GM10248 (cell line): ENCODE data around the gene BICC1.

Experiments
- CTCF ChIA-PET: fragments of 300-600 bp; sonication (Branson Sonifier 250); formaldehyde crosslinking; extraction: SDS; loops from one replicate; lab custom pipeline; 2021; ENCODE audit warnings: antibody characterized with exemption; lab: Yijun Ruan, JAX
- POLR2A ChIA-PET: fragments of 350-650 bp; sonication (Branson Sonifier 250); formaldehyde crosslinking; extraction: SDS; loops from one replicate; lab custom pipeline; 2020; ENCODE audit warnings: antibody characterized with exemption; lab: Yijun Ruan, JAX
- DNase-seq: peaks from one replicate; pipeline ENCODE4 v3.0.0; 2012; ENCODE audit errors: extremely low spot score
- TF ChIP-seq, protein P1 (sequence below): IDR thresholded peaks from 2 replicates; pipeline ENCODE4 v1.5.1; 2012; ENCODE audit warnings: mild to moderate bottlenecking, low read depth; ENCODE audit errors: extremely low read depth, missing control alignments, control extremely low read depth

The BICC1 gene

DNA sequence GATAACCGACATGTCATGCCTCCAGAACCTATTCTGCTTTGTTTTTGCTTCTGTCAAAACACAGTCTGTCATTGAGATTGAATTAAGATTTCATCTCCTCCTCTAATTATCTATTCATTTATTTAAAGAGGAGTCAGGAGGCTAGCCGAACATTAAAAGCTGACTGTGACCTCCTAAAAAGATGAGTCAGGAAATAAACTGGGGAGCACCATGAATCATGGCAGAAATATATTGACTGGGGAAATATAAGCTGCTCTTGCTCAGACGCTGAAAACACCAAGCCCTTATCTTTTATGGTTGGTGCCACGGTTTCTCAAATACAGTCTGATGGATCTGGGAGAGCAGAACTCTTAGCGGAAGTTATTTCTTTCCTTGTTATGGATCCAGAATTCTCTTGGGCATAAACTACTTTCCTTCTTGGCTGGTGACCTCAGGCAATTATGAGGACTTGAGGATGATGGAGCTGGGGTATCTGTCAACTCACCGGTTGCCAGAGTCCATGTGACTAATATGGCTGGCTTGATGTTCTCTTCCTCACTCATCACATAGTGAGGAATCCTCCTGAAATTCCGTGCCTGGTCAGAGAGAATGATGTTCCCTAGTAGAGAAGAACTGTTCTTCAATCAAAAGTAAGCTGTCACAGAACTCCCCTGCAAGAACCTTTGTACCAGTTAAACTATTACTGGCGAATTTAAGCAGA, 356.2 kb downstream of the BICC1 start:
- ChIA-PET CTCF (no interaction called here), POLR2A (no interaction called here)
- DNase-seq, result no peak
- TF ChIP-seq, protein P1, sequence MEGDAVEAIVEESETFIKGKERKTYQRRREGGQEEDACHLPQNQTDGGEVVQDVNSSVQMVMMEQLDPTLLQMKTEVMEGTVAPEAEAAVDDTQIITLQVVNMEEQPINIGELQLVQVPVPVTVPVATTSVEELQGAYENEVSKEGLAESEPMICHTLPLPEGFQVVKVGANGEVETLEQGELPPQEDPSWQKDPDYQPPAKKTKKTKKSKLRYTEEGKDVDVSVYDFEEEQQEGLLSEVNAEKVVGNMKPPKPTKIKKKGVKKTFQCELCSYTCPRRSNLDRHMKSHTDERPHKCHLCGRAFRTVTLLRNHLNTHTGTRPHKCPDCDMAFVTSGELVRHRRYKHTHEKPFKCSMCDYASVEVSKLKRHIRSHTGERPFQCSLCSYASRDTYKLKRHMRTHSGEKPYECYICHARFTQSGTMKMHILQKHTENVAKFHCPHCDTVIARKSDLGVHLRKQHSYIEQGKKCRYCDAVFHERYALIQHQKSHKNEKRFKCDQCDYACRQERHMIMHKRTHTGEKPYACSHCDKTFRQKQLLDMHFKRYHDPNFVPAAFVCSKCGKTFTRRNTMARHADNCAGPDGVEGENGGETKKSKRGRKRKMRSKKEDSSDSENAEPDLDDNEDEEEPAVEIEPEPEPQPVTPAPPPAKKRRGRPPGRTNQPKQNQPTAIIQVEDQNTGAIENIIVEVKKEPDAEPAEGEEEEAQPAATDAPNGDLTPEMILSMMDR, result no peak

DNA sequence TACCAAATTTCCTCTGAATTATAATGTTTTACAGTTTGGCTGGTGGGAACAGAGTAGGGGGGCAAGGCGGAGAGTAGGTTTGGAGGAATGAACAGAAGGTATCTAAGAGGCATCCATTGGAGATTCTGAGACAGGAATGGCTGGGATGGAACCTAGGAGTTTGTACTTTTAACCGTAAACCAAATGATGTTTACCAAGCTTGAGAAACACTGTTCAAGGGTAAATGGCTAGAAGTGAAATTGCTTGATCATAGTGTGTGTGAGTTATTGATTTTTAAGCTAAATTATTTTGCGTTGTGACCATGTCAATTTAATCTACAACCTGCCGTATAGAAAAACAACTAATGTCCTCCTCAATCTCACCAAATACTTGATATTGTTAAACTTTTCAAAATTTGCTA, 357.4 kb downstream of the BICC1 start:
- ChIA-PET POLR2A (no interaction called here), CTCF (no interaction called here)
- TF ChIP-seq, protein P1, result no peak
- no peak for DNase-seq

DNA sequence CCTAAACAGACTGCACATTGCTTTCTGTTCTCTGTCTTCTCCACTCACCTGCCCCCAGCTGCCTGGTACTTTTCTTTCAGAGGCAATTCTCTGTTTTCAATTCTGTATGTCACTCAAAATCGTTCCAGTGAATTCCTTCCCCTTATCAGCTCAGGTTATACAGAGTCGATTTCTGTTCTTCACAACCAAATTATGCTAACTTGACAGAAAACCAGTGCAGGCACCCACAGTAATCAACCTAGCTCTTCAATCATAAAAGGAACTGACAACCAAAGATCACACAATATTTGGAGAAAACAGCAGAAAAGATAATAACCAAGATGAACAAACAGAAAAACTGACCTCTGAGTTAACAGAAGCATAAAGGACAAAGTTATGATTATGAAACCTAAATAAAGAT, 360.5 kb downstream of the BICC1 start:
- CTCF ChIA-PET, result interaction anchor here (1.2 kb wide), 1 partner anchor 26 kb away, joined by 5 read pairs; no protein-coding TSS in a partner anchor
- POLR2A ChIA-PET, result no interaction called here

More for the DNA sequence above, 360.5 kb downstream of the BICC1 start:
- DNase-seq, result no peak
- TF ChIP-seq, protein P1, result no peak
